ENCODE results near the gene MRPL44. TPM values are rescaled to one million over a fixed set of nuclear protein-coding genes. Genes with fewer than 3 reads are reported as not detected.

Gene MRPL44
- total RNA-seq, 1 experiment from 2014 or later = 63.1 TPM

GRCh38 chr2:224009605-224010315, 52.5 kb downstream of the MRPL44 start:
- DNase-seq (ENCODE audit: low spot score) = peak; percentile 48

GRCh38 chr2:224011837-224012236, 54.6 kb downstream of the MRPL44 start:
- DNase-seq (ENCODE audit: low spot score) = no peak

- no peak for DNase-seq (ENCODE audit: low spot score)
Measured at GRCh38 chr2:224014336-224014735, 57.1 kb downstream of the MRPL44 start.

DNA sequence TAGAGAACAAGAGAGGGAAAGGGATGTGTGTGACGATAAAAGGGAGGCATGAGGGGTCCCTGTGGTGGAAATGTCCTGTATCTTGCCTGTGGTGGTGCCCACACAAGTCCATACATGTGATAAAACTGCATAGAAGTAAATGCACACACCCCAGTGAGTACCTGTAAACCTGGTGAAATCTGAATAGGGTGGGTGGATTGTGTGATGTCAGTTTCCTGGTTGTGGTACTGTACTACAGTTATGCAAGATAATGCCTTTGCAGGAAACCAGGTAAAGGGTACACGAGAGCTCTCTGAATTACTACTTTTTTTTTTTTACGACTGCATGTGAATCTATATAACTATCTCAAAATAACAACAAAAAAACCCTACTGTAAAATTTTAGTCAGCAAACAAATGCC, 59.7 kb downstream of the MRPL44 start:
- no peak for DNase-seq (ENCODE audit: low spot score)

Other genes with a start within 250 kb of the MRPL44 start
- 8.9 and 27.7 TPM in 2 replicates for gene AP1S3, start 119.9 kb upstream of the MRPL44 start, total RNA-seq (2014; rRNA removed; shearing (Covaris generic))
- 70.9 and 78.5 TPM in 2 replicates for gene WDFY1, start 12.1 kb upstream of the MRPL44 start, total RNA-seq (2014; rRNA removed; shearing (Covaris generic))
- 266 and 429 TPM in 2 replicates for gene SERPINE2, start 81.8 kb downstream of the MRPL44 start, total RNA-seq (2014; rRNA removed; shearing (Covaris generic))